ENCODE measurements around the gene IPO9. TPM values are rescaled to one million over a fixed set of nuclear protein-coding genes. Genes with fewer than 3 reads are reported as not detected.
"Not testable (repeated sequence)": the region's sequence is repeated elsewhere in the genome, so short reads cannot be mapped to it uniquely, and the experiment has no call there.

The IPO9 gene
- total RNA-seq, 1 donor, result 28.9 TPM

- H3K4me3 ChIP-seq (ENCODE audit: low read depth, low read length), result no peak overlapping the region
- DNase-seq (ENCODE audit: low read depth), result no peak
- TF ChIP-seq, protein P1, sequence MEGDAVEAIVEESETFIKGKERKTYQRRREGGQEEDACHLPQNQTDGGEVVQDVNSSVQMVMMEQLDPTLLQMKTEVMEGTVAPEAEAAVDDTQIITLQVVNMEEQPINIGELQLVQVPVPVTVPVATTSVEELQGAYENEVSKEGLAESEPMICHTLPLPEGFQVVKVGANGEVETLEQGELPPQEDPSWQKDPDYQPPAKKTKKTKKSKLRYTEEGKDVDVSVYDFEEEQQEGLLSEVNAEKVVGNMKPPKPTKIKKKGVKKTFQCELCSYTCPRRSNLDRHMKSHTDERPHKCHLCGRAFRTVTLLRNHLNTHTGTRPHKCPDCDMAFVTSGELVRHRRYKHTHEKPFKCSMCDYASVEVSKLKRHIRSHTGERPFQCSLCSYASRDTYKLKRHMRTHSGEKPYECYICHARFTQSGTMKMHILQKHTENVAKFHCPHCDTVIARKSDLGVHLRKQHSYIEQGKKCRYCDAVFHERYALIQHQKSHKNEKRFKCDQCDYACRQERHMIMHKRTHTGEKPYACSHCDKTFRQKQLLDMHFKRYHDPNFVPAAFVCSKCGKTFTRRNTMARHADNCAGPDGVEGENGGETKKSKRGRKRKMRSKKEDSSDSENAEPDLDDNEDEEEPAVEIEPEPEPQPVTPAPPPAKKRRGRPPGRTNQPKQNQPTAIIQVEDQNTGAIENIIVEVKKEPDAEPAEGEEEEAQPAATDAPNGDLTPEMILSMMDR (IDR thresholded peaks at IDR 0.05; ENCODE audit: insufficient read depth, low read depth, low read length), result no peak
Observed at GRCh38 chr1:201899683-201900429, 70.9 kb downstream of the IPO9 start.

- DNase-seq (ENCODE audit: low read depth), result no peak
- no peak overlapping the region for H3K4me3 ChIP-seq (ENCODE audit: low read depth, low read length)
- TF ChIP-seq, protein P1 (IDR thresholded peaks at IDR 0.05; ENCODE audit: insufficient read depth, low read depth, low read length), result no peak
Observed at GRCh38 chr1:201900476-201900875, 71.5 kb downstream of the IPO9 start.

DNA sequence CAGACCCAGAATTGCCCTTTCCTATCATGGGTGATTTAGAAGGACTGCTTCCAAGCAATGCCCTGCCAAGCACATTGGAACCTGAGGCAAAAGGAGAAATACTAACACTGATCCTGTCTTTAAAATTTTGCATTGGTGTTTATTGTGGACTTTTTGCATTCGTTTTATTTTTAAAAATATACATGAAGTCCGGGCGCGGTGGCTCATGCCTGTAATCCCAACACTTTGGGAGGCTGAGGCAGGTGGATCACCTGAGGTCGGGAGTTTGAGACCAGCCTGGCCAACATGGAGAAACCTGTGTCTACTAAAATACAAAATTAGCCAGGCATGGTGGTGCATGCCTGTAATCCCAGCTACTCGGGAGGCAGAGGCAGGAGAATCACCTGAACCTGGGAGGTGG lies 72.1 kb downstream of the IPO9 start:
- not testable (repeated sequence) for H3K4me3 ChIP-seq (ENCODE audit: low read depth, low read length); DNase-seq (ENCODE audit: low read depth)

GRCh38 chr1:201902198-201902597 lies 73.2 kb downstream of the IPO9 start:
- TF ChIP-seq, protein P1 (IDR thresholded peaks at IDR 0.05; ENCODE audit: insufficient read depth, low read depth, low read length), result no peak
- H3K4me3 ChIP-seq (ENCODE audit: low read depth, low read length), result no peak overlapping the region
- peak; percentile 36 for DNase-seq (ENCODE audit: low read depth)

DNA sequence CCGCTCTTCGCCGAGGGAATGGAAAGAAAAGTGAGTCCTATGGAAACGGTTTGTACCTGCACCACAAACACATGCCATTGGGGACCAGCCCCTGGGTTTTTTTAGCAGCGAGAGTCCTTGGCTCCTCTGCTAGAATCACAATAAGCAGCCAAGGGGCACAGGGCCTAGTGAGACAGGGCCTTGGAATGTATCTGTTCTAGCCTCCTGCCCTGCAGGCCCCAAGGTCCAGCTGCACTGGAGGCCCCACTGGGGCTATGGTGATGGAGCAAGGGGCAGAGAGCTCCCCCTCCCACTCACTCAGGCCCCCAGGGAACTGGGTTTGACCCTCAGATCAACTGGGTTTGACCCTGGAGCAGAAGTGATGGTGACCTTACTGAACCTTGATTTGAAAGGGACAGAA lies 74.2 kb downstream of the IPO9 start:
- no peak overlapping the region for H3K4me3 ChIP-seq (ENCODE audit: low read depth, low read length)
- TF ChIP-seq, protein P1 (IDR thresholded peaks at IDR 0.05; ENCODE audit: insufficient read depth, low read depth, low read length), result no peak
- no peak for DNase-seq (ENCODE audit: low read depth)

DNA sequence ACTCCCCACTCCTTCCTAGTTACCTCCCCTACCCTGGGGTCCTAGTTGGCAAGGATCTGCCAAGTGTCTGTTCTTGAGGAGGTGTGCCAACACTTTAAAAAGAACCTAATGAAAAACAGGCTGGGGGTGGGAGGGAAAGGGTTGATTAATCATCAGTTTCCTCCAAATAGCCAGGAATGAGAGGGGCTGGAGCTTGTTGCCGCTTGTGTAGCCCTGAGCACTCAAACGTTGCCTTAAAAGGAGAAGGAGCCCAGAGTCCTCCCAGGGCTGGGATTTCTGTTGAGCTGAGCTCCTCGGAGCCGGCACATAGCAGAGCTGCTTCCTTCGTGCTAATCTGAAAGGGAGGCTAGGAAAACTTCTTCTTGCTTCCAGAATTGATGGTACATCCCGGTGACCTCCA lies 75.6 kb downstream of the IPO9 start:
- TF ChIP-seq, protein P1 (IDR thresholded peaks at IDR 0.05; ENCODE audit: insufficient read depth, low read depth, low read length), result no peak
- DNase-seq (ENCODE audit: low read depth), result peak; percentile 86
- no peak overlapping the region for H3K4me3 ChIP-seq (ENCODE audit: low read depth, low read length)

DNA sequence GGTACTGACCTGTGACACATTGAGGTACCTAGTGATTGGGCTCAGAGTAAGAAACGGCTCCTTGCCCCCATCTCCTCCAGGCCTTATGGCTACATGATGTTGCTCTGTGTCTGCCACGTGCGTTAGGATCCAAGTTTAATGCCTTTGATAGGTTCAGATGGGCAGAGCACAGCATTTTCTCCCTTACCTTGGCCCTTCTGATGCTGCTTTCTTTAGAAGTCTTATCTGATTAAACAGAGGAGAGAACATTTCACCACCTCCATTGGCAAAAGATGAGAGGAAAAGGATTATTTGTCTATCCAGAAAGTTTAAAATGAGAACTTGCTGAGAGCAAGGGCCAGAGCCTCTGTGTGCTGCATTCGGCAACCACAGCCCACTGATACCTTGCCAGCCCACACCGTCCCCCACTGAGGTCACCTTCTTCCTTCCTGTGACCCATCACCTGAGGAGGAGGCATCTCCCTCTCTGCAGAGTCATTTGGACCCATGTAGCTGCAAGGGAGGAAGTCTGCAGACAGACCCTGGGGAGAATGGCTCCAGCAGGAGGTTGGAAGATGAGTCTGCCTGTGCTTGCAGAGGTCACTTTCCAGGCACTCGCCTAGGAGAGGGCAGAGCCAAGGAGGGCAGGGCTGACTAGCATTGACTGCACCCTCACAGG lies 76.4 kb downstream of the IPO9 start:
- TF ChIP-seq, protein P1 (IDR thresholded peaks at IDR 0.05; ENCODE audit: insufficient read depth, low read depth, low read length), result no peak
- no peak overlapping the region for H3K4me3 ChIP-seq (ENCODE audit: low read depth, low read length)

More for the DNA sequence above, 76.4 kb downstream of the IPO9 start:
- DNase-seq (ENCODE audit: low read depth), result no peak

All from fibroblast of villous mesenchyme (primary cell).